H7 (cell line): Measurements from ENCODE around the gene CREBBP. TPM values are rescaled to one million over a fixed set of nuclear protein-coding genes. Genes with fewer than 3 reads are reported as not detected.

Source experiments
- DNase-seq: peaks from one replicate; pipeline ENCODE4 v3.0.0; 2012
- H3K27me3 ChIP-seq: 2 replicates; pipeline ENCODE4 v1.6.0; 2011; ENCODE audit warnings: mild to moderate bottlenecking, low read length; ENCODE audit not compliant: control insufficient read depth, insufficient read depth
- H3K36me3 ChIP-seq: replicated peaks from 2 replicates; pipeline ENCODE4 v1.5.1; 2011; ENCODE audit warnings: low read length; ENCODE audit not compliant: control insufficient read depth, insufficient read depth
- H3K4me3 ChIP-seq: 2 replicates; pipeline ENCODE4 v1.5.1; 2011; ENCODE audit warnings: low read depth, mild to moderate bottlenecking, control low read depth, low read length, moderate library complexity; ENCODE audit not compliant: insufficient read depth
- total RNA-seq: library from RNA; depleted of rRNA; stranded (reverse); fragments of >200 nt; shearing (Covaris generic); gene quantifications from 2 replicates; pipeline ENCODE4 v1.2.3, GENCODE V29; 2014; rRNA removed

CREBBP gene
- total RNA-seq, 1 experiment from 2014 or later = 11.7 TPM

GRCh38 chr16:3689731-3690130 lies 190.8 kb downstream of the CREBBP start:
- H3K36me3 ChIP-seq = peaks cover 24% of the 10 kb centered on the region
- DNase-seq = no peak
- no peak overlapping the region for H3K4me3 ChIP-seq
- H3K27me3 ChIP-seq = no peaks in the 10 kb centered on the region

GRCh38 chr16:3687792-3688191 lies 192.7 kb downstream of the CREBBP start:
- Histone ChIP-seq H3K36me3 (peaks cover 26% of the 10 kb centered on the region), H3K4me3 (no peak overlapping the region), H3K27me3 (no peaks in the 10 kb centered on the region)

GRCh38 chr16:3687021-3687420 lies 193.5 kb downstream of the CREBBP start:
- no peak overlapping the region for H3K4me3 ChIP-seq
- DNase-seq = no peak
- H3K36me3 ChIP-seq = peaks cover 26% of the 10 kb centered on the region

More at GRCh38 chr16:3687792-3688191, 192.7 kb downstream of the CREBBP start:
- DNase-seq = no peak

GRCh38 chr16:3681206-3681605 lies 199.3 kb downstream of the CREBBP start:
- no peaks in the 10 kb centered on the region for H3K27me3 ChIP-seq
- peaks cover 34% of the 10 kb centered on the region for H3K36me3 ChIP-seq
- no peak for DNase-seq
- H3K4me3 ChIP-seq = no peak overlapping the region

More at GRCh38 chr16:3687021-3687420, 193.5 kb downstream of the CREBBP start:
- H3K27me3 ChIP-seq = no peaks in the 10 kb centered on the region

- Histone ChIP-seq H3K4me3 (no peak overlapping the region), H3K36me3 (peaks cover 41% of the 10 kb centered on the region)
- DNase-seq = no peak
Measured at GRCh38 chr16:3677994-3678393, 202.5 kb downstream of the CREBBP start.

GRCh38 chr16:3675601-3676130 lies 204.8 kb downstream of the CREBBP start:
- Histone ChIP-seq H3K4me3 (no peak overlapping the region), H3K36me3 (peaks cover 48% of the 10 kb centered on the region), H3K27me3 (no peaks in the 10 kb centered on the region)
- DNase-seq = peak; percentile 64

More at GRCh38 chr16:3677994-3678393, 202.5 kb downstream of the CREBBP start:
- H3K27me3 ChIP-seq = no peaks in the 10 kb centered on the region

Other genes with a start within 250 kb of the CREBBP start
- gene DNASE1, start 226.0 kb downstream of the CREBBP start, total RNA-seq = 13.8 and 23.7 TPM in 2 replicates
- gene TRAP1, start 163.2 kb downstream of the CREBBP start, total RNA-seq = 219 and 221 TPM in 2 replicates
- gene ADCY9, start 235.7 kb upstream of the CREBBP start, total RNA-seq = 6.0 and 6.5 TPM in 2 replicates